Loucy (cell line): ENCODE results near the gene WIPF2.

Experiments
- CTCF ChIP-seq: fragments of 200-600 bp; sonication (generic); conservative IDR thresholded peaks from 2 replicates; pipeline ENCODE4 v1.5.1; 2014; ENCODE audit warnings: mild to moderate bottlenecking, antibody characterized with exemption, low read length
- EZH2phosphoT487 ChIP-seq: fragments of 200-600 bp; IDR thresholded peaks from 2 replicates; pipeline ENCODE4 v1.6.1; 2018; ENCODE audit warnings: antibody characterized with exemption, mild to moderate bottlenecking, moderate library complexity, borderline replicate concordance

GRCh38 chr17:40242774-40243173 is 23.7 kb downstream of the WIPF2 start:
- TF ChIP-seq CTCF (no peak), EZH2phosphoT487 (no peak)
